ENCODE measurements around the gene STX8.
"Not testable (repeated sequence)": the region's sequence is repeated elsewhere in the genome, so short reads cannot be mapped to it uniquely, and the experiment has no call there.

STX8 gene

GRCh38 chr17:9498490-9498889 is 77.1 kb downstream of the STX8 start:
- DNase-seq (ENCODE audit: low read depth) = no peak

GRCh38 chr17:9488556-9488955 is 87.1 kb downstream of the STX8 start:
- no peak for DNase-seq (ENCODE audit: low read depth)

- DNase-seq (ENCODE audit: low read depth) = no peak
Observed at GRCh38 chr17:9487406-9487805, 88.2 kb downstream of the STX8 start.

GRCh38 chr17:9484789-9485188 is 90.8 kb downstream of the STX8 start:
- DNase-seq (ENCODE audit: low read depth) = peak; percentile 46

- no peak for DNase-seq (ENCODE audit: low read depth)
Observed at GRCh38 chr17:9479964-9480363, 95.7 kb downstream of the STX8 start.

GRCh38 chr17:9478889-9479288 is 96.7 kb downstream of the STX8 start:
- no peak for DNase-seq (ENCODE audit: low read depth)

GRCh38 chr17:9475101-9475658 is 100.4 kb downstream of the STX8 start:
- no peak for DNase-seq (ENCODE audit: low read depth)

GRCh38 chr17:9473711-9474110 is 101.9 kb downstream of the STX8 start:
- DNase-seq (ENCODE audit: low read depth) = peak; percentile 85

- DNase-seq (ENCODE audit: low read depth) = peak; percentile 68
Observed at GRCh38 chr17:9472541-9472940, 103.1 kb downstream of the STX8 start.

- peak; percentile 81 for DNase-seq (ENCODE audit: low read depth)
Observed at GRCh38 chr17:9472094-9472493, 103.5 kb downstream of the STX8 start.

- no peak for DNase-seq (ENCODE audit: low read depth)
Observed at GRCh38 chr17:9470171-9470570, 105.4 kb downstream of the STX8 start.

GRCh38 chr17:9468937-9469336 is 106.7 kb downstream of the STX8 start:
- no peak for DNase-seq (ENCODE audit: low read depth)

GRCh38 chr17:9468532-9468931 is 107.1 kb downstream of the STX8 start:
- no peak for DNase-seq (ENCODE audit: low read depth)

- no peak for DNase-seq (ENCODE audit: low read depth)
Observed at GRCh38 chr17:9467518-9467917, 108.1 kb downstream of the STX8 start.

GRCh38 chr17:9465210-9465921 is 110.3 kb downstream of the STX8 start:
- peak; percentile 7 for DNase-seq (ENCODE audit: low read depth)

GRCh38 chr17:9457005-9457404 is 118.6 kb downstream of the STX8 start:
- no peak for DNase-seq (ENCODE audit: low read depth)

- DNase-seq (ENCODE audit: low read depth) = no peak
Observed at GRCh38 chr17:9456330-9456729, 119.3 kb downstream of the STX8 start.

GRCh38 chr17:9451934-9452333 is 123.7 kb downstream of the STX8 start:
- peak; percentile 10 for DNase-seq (ENCODE audit: low read depth)

GRCh38 chr17:9447298-9447697 is 128.3 kb downstream of the STX8 start:
- not testable (repeated sequence) for DNase-seq (ENCODE audit: low read depth)

- DNase-seq (ENCODE audit: low read depth) = no peak
Observed at GRCh38 chr17:9446528-9446927, 129.1 kb downstream of the STX8 start.

- no peak for DNase-seq (ENCODE audit: low read depth)
Observed at GRCh38 chr17:9445424-9445823, 130.2 kb downstream of the STX8 start.

- DNase-seq (ENCODE audit: low read depth) = no peak
Observed at GRCh38 chr17:9444687-9445086, 130.9 kb downstream of the STX8 start.

- peak; percentile 19 for DNase-seq (ENCODE audit: low read depth)
Observed at GRCh38 chr17:9443811-9444210, 131.8 kb downstream of the STX8 start.

GRCh38 chr17:9439851-9440250 is 135.8 kb downstream of the STX8 start:
- no peak for DNase-seq (ENCODE audit: low read depth)

Measured in ELR (cell line).